OCI-LY3 (cell line): ENCODE results near the gene GRID1.

ENCODE experiments used
- H2AFZ ChIP-seq: fragments of 200-600, 300-600 bp; shearing (Covaris generic); 2 replicates; pipeline ENCODE4 v1.6.0; 2014; ENCODE audit warnings: antibody characterized with exemption, low read depth, low read length
- H3K27ac ChIP-seq: fragments of 200-600, 300-600 bp; sonication (generic); 2 replicates; pipeline ENCODE4 v1.5.1; 2014; ENCODE audit warnings: mild to moderate bottlenecking, low read length, moderate library complexity, mixed read lengths
- H3K27me3 ChIP-seq: fragments of 200-600, 300-600 bp; sonication (generic); 2 replicates; pipeline ENCODE4 v1.6.1; 2014; ENCODE audit warnings: low read depth, low read length, mixed read lengths
- H3K36me3 ChIP-seq: fragments of 200-600, 300-600 bp; sonication (generic); replicated peaks from 2 replicates; pipeline ENCODE3; 2014; ENCODE audit warnings: low read depth, low read length, mixed read lengths
- H3K4me1 ChIP-seq: fragments of 300-600, 200-600 bp; sonication (generic); 2 replicates; pipeline ENCODE4 v1.6.1; 2014; ENCODE audit warnings: low read length, mixed read lengths
- H3K4me2 ChIP-seq: fragments of 200-600, 300-600 bp; sonication (generic); 2 replicates; pipeline ENCODE4 v1.6.1; 2014; ENCODE audit warnings: low read length, mixed read lengths
- H3K4me3 ChIP-seq: fragments of 300-600, 200-600 bp; sonication (generic); 2 replicates; pipeline ENCODE4 v1.5.1; 2014; ENCODE audit warnings: antibody characterized with exemption, mild to moderate bottlenecking, low read length, moderate library complexity
- H3K79me2 ChIP-seq: fragments of 300-600, 200-600 bp; shearing (Covaris generic); 2 replicates; pipeline ENCODE4 v1.6.1; 2014; ENCODE audit warnings: mild to moderate bottlenecking, low read length, mixed read lengths
- H3K9ac ChIP-seq: fragments of 300-600, 200-600 bp; shearing (Covaris generic); 2 replicates; pipeline ENCODE4 v1.6.0; 2014; ENCODE audit warnings: mild to moderate bottlenecking, low read length, moderate library complexity
- H3K9me3 ChIP-seq: fragments of 200-600, 300-600 bp; shearing (Covaris generic); 2 replicates; pipeline ENCODE4 v1.6.1; 2014; ENCODE audit warnings: low read length, mixed read lengths; ENCODE audit not compliant: insufficient read depth
- H4K20me1 ChIP-seq: fragments of 200-600, 300-600 bp; sonication (generic); 2 replicates; pipeline ENCODE4 v1.6.1; 2016; ENCODE audit warnings: low read length, mixed read lengths; ENCODE audit not compliant: insufficient read depth
- EZH2phosphoT487 ChIP-seq: fragments of 200-600 bp; shearing (Covaris generic); IDR thresholded peaks from 2 replicates; pipeline ENCODE4 v1.6.1; 2018; ENCODE audit warnings: antibody characterized with exemption, mixed run types, low read depth
- TF ChIP-seq, protein P1 (sequence below): fragments of 200-600, 300-600 bp; sonication (generic); IDR thresholded peaks from 2 replicates; pipeline ENCODE4 v1.5.1; 2014; ENCODE audit warnings: antibody characterized with exemption, low read length, low read depth

GRID1 gene

DNA sequence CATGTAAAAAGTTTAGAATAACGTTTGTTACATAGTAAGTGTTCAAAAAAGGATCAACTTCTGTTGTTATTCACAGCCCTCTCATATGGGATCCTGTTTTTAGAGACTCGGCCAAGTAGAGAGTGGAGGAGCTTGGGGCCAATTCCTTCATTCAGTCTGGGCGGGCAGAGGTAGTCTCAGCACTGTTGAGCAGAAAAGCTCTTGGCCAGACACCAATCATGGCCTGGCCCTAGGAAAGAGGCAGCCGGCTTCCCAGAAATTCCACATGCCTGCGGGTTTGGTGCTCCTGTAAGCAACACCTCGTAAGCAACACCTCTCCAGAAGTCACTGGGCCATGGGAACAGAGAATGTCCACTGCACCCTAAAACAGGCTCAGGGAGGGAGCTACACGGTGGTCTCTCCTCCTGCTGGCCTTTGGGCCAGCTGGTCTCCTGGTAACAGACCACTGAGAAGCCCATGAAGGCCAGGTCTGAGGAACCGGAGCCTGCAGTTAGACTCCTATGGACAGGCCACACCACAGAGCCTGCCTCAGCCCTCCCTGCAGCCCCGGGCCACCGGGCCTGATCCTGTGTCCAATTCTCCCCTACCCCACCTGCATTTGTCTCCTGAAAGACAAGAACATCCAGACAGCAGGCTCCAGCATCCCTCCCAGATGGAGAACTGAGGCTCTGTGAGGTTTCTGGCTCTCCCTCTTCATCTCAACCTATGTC is 149.1 kb downstream of the GRID1 start:
- no peak overlapping the region for H3K4me3 ChIP-seq
- TF ChIP-seq, protein P1, sequence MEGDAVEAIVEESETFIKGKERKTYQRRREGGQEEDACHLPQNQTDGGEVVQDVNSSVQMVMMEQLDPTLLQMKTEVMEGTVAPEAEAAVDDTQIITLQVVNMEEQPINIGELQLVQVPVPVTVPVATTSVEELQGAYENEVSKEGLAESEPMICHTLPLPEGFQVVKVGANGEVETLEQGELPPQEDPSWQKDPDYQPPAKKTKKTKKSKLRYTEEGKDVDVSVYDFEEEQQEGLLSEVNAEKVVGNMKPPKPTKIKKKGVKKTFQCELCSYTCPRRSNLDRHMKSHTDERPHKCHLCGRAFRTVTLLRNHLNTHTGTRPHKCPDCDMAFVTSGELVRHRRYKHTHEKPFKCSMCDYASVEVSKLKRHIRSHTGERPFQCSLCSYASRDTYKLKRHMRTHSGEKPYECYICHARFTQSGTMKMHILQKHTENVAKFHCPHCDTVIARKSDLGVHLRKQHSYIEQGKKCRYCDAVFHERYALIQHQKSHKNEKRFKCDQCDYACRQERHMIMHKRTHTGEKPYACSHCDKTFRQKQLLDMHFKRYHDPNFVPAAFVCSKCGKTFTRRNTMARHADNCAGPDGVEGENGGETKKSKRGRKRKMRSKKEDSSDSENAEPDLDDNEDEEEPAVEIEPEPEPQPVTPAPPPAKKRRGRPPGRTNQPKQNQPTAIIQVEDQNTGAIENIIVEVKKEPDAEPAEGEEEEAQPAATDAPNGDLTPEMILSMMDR = no peak
- TF ChIP-seq EZH2phosphoT487 = no peak
- no peaks in the 10 kb centered on the region for H3K27me3 ChIP-seq
- no peak overlapping the region for H2AFZ ChIP-seq
- H3K9ac ChIP-seq = no peak overlapping the region
- H4K20me1 ChIP-seq = no peaks in the 10 kb centered on the region
- H3K4me1 ChIP-seq = no peaks in the 10 kb centered on the region
- H3K4me2 ChIP-seq = no peak overlapping the region
- H3K79me2 ChIP-seq = no peaks in the 10 kb centered on the region
- H3K9me3 ChIP-seq = no peaks in the 10 kb centered on the region
- no peaks in the 10 kb centered on the region for H3K36me3 ChIP-seq
- H3K27ac ChIP-seq = no peak overlapping the region

- H3K27me3 ChIP-seq = no peaks in the 10 kb centered on the region
- H3K79me2 ChIP-seq = no peaks in the 10 kb centered on the region
- H3K4me1 ChIP-seq = no peaks in the 10 kb centered on the region
- H3K36me3 ChIP-seq = no peaks in the 10 kb centered on the region
- no peak overlapping the region for H3K4me2 ChIP-seq
- no peak overlapping the region for H2AFZ ChIP-seq
- H3K9me3 ChIP-seq = no peaks in the 10 kb centered on the region
- TF ChIP-seq EZH2phosphoT487 = no peak
- TF ChIP-seq, protein P1 = no peak
- H3K9ac ChIP-seq = no peak overlapping the region
- no peak overlapping the region for H3K4me3 ChIP-seq
- H3K27ac ChIP-seq = no peak overlapping the region
- no peaks in the 10 kb centered on the region for H4K20me1 ChIP-seq
Observed at GRCh38 chr10:86216886-86217285, 149.7 kb downstream of the GRID1 start.

GRCh38 chr10:86215712-86216111 is 150.9 kb downstream of the GRID1 start:
- Histone ChIP-seq H3K36me3 (no peaks in the 10 kb centered on the region), H2AFZ (no peak overlapping the region), H4K20me1 (no peaks in the 10 kb centered on the region), H3K9ac (no peak overlapping the region), H3K27ac (no peak overlapping the region), H3K4me3 (no peak overlapping the region), H3K4me2 (no peak overlapping the region), H3K79me2 (no peaks in the 10 kb centered on the region), H3K9me3 (no peaks in the 10 kb centered on the region), H3K4me1 (no peaks in the 10 kb centered on the region), H3K27me3 (no peaks in the 10 kb centered on the region)
- TF ChIP-seq, protein P1 = no peak
- TF ChIP-seq EZH2phosphoT487 = no peak

DNA sequence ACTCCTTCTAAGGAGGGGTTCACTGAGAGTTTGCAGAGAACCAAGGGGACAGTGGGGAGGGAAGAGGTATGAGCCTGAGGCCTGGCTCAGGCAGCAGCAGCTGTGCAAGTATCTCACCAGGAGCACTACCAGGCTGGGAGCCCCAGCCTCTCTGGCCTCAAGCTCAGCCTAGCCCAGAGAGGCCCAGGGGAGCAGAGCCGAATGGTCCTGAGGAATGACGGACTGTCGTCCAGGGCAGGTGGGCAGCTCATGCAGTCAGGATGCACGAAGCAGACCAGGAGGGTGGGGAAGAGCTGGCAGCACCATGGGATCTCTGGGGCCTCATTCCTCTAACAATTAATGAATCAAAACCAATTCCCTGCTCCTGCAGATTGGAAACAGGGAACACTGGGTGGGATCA is 151.5 kb downstream of the GRID1 start:
- no peaks in the 10 kb centered on the region for H3K36me3 ChIP-seq
- TF ChIP-seq EZH2phosphoT487 = no peak
- TF ChIP-seq, protein P1 = no peak
- H3K79me2 ChIP-seq = no peaks in the 10 kb centered on the region
- H3K9ac ChIP-seq = no peak overlapping the region
- H3K4me2 ChIP-seq = no peak overlapping the region
- H2AFZ ChIP-seq = no peak overlapping the region
- no peak overlapping the region for H3K27ac ChIP-seq
- no peaks in the 10 kb centered on the region for H3K4me1 ChIP-seq
- H3K9me3 ChIP-seq = no peaks in the 10 kb centered on the region
- H3K4me3 ChIP-seq = no peak overlapping the region
- no peaks in the 10 kb centered on the region for H4K20me1 ChIP-seq
- H3K27me3 ChIP-seq = no peaks in the 10 kb centered on the region
